Muscle layer of colon (tissue), 2 donors: ENCODE results near the gene ALS2CL.
A peak's percentile ranks its signal among the peaks of the same experiment; 100 is the strongest.
"Not testable (repeated sequence)": the region's sequence is repeated elsewhere in the genome, so short reads cannot be mapped to it uniquely, and the experiment has no call there.

Source experiments
- H3K27ac ChIP-seq: one replicate; pipeline ENCODE4 v1.7.0; 2013; ENCODE audit warnings: low read depth, mild to moderate bottlenecking, low read length, moderate library complexity
- H3K27me3 ChIP-seq, 2 donors: one replicate each; pipeline ENCODE4 v1.7.0; 2013; ENCODE audit warnings: low read length in 2 of 2, mild to moderate bottlenecking in 2 of 2; ENCODE audit not compliant: insufficient read depth in 2 of 2, control insufficient read depth in 1 of 2
- H3K36me3 ChIP-seq: one replicate; pipeline ENCODE4 v1.7.0; 2013; ENCODE audit warnings: mild to moderate bottlenecking, low read length; ENCODE audit not compliant: insufficient read depth
- H3K4me1 ChIP-seq: one replicate; pipeline ENCODE4 v1.7.0; 2013; ENCODE audit warnings: mild to moderate bottlenecking, low read length; ENCODE audit not compliant: insufficient read depth
- H3K4me3 ChIP-seq, 2 donors: one replicate each; pipeline ENCODE4 v1.7.0; 2013; ENCODE audit warnings: low read length in 2 of 2, low read depth in 1 of 2, mild to moderate bottlenecking in 1 of 2, moderate library complexity in 1 of 2
- H3K9ac ChIP-seq: one replicate; pipeline ENCODE4 v1.7.0; 2013; ENCODE audit warnings: low read length
- H3K9me3 ChIP-seq: one replicate; pipeline ENCODE4 v1.7.0; 2013; ENCODE audit warnings: mild to moderate bottlenecking, low read length
- donor health status: abdominal sarcoma.
- donor health status: Adenocarcinoma of cecum.

The ALS2CL gene

GRCh38 chr3:46707601-46708011 lies 14.1 kb upstream of the ALS2CL start:
- H3K9me3 ChIP-seq, result no peaks in the 10 kb centered on the region
- H3K27ac ChIP-seq, result no peak overlapping the region
- no peak overlapping the region for H3K4me3 ChIP-seq
- H3K36me3 ChIP-seq, result no peaks in the 10 kb centered on the region
- H3K4me1 ChIP-seq, result no peaks in the 10 kb centered on the region
- H3K9ac ChIP-seq, result no peak overlapping the region
- H3K27me3 ChIP-seq, result no peaks in the 10 kb centered on the region

GRCh38 chr3:46706771-46707582 lies 13.5 kb upstream of the ALS2CL start:
- H3K4me3 ChIP-seq, result no peak overlapping the region
- no peaks in the 10 kb centered on the region for H3K4me1 ChIP-seq
- H3K36me3 ChIP-seq, result no peaks in the 10 kb centered on the region
- no peak overlapping the region for H3K27ac ChIP-seq
- H3K9ac ChIP-seq, result no peak overlapping the region
- no peaks in the 10 kb centered on the region for H3K9me3 ChIP-seq
- peaks cover 2 to 4% of the 10 kb centered on the region in 2 donors for H3K27me3 ChIP-seq

GRCh38 chr3:46705751-46706552 lies 12.5 kb upstream of the ALS2CL start:
- Histone ChIP-seq H3K9me3 (no peaks in the 10 kb centered on the region), H3K27ac (no peak overlapping the region), H3K36me3 (no peaks in the 10 kb centered on the region), H3K9ac (no peak overlapping the region), H3K4me3 (no peak overlapping the region), H3K27me3 (peaks cover 6 to 12% of the 10 kb centered on the region in 2 donors), H3K4me1 (no peaks in the 10 kb centered on the region)

GRCh38 chr3:46705022-46705530 lies 11.6 kb upstream of the ALS2CL start:
- H3K9me3 ChIP-seq, result no peaks in the 10 kb centered on the region
- H3K36me3 ChIP-seq, result no peaks in the 10 kb centered on the region
- peaks cover 5% of the 10 kb centered on the region for H3K4me1 ChIP-seq
- no peak overlapping the region for H3K27ac ChIP-seq
- no peak overlapping the region for H3K9ac ChIP-seq
- H3K4me3 ChIP-seq, result no peak overlapping the region
- H3K27me3 ChIP-seq, result peaks cover 6 to 12% of the 10 kb centered on the region in 2 donors

GRCh38 chr3:46704346-46704745 lies 10.9 kb upstream of the ALS2CL start:
- H3K27me3 ChIP-seq, result peaks cover 6 to 12% of the 10 kb centered on the region in 2 donors

GRCh38 chr3:46703013-46703520 lies 9.6 kb upstream of the ALS2CL start:
- Histone ChIP-seq H3K9ac (no peak overlapping the region), H3K4me3 (no peak overlapping the region), H3K27me3 (peaks cover 6 to 12% of the 10 kb centered on the region in 2 donors), H3K4me1 (peaks cover 5% of the 10 kb centered on the region), H3K9me3 (no peaks in the 10 kb centered on the region), H3K36me3 (no peaks in the 10 kb centered on the region), H3K27ac (no peak overlapping the region)

More at GRCh38 chr3:46704346-46704745, 10.9 kb upstream of the ALS2CL start:
- not testable (repeated sequence) for H3K36me3 ChIP-seq, H3K27ac ChIP-seq, H3K4me1 ChIP-seq, H3K9ac ChIP-seq, H3K9me3 ChIP-seq, H3K4me3 ChIP-seq

- H3K36me3 ChIP-seq, result no peaks in the 10 kb centered on the region
- no peak overlapping the region for H3K4me3 ChIP-seq
- H3K4me1 ChIP-seq, result peaks cover 8% of the 10 kb centered on the region
- H3K9ac ChIP-seq, result no peak overlapping the region
- peaks cover 6 to 12% of the 10 kb centered on the region in 2 donors for H3K27me3 ChIP-seq
- H3K9me3 ChIP-seq, result no peaks in the 10 kb centered on the region
- H3K27ac ChIP-seq, result no peak overlapping the region
These were observed 8.9 kb upstream of the ALS2CL start for GRCh38 chr3:46702246-46703012.

GRCh38 chr3:46701181-46701939 lies 7.9 kb upstream of the ALS2CL start, which contains the start of gene TMIE:
Gene TMIE, plus strand, starts transcription at chr3:46701392. Its CDS starts 96 bp downstream, at chr3:46701488.
- Histone ChIP-seq H3K9me3 (no peaks in the 10 kb centered on the region), H3K27me3 (peaks cover 6 to 12% of the 10 kb centered on the region in 2 donors), H3K4me1 (peaks cover 17% of the 10 kb centered on the region), H3K4me3 (peak within 1 kb of the TSS in 1 of 2 donors; percentile 24), H3K9ac (no peak within 1 kb of the TSS), H3K27ac (no peak within 1 kb of the TSS), H3K36me3 (no peaks in the 10 kb centered on the region)

- H3K27me3 ChIP-seq, result peaks cover 6 to 12% of the 10 kb centered on the region in 2 donors
- H3K9ac ChIP-seq, result no peak overlapping the region
- H3K36me3 ChIP-seq, result no peaks in the 10 kb centered on the region
- no peak overlapping the region for H3K4me3 ChIP-seq
- peaks cover 23% of the 10 kb centered on the region for H3K4me1 ChIP-seq
- H3K27ac ChIP-seq, result no peak overlapping the region
- H3K9me3 ChIP-seq, result no peaks in the 10 kb centered on the region
These were observed 7.3 kb upstream of the ALS2CL start for GRCh38 chr3:46700772-46701171.

- Histone ChIP-seq H3K4me3 (no peak overlapping the region), H3K36me3 (no peaks in the 10 kb centered on the region), H3K9ac (no peak overlapping the region), H3K27ac (no peak overlapping the region), H3K27me3 (peaks cover 6 to 12% of the 10 kb centered on the region in 2 donors), H3K9me3 (no peaks in the 10 kb centered on the region), H3K4me1 (peaks cover 32% of the 10 kb centered on the region)
These were observed 6.4 kb upstream of the ALS2CL start for GRCh38 chr3:46699676-46700523.
